SU-DHL-6 (cell line): ENCODE data around the gene EML2.

Experiments used
- EZH2phosphoT487 ChIP-seq: fragments of 200-600 bp; sonication (generic), shearing (Covaris generic); conservative IDR thresholded peaks from 2 replicates; pipeline ENCODE4 v1.6.1; 2018; ENCODE audit warnings: mild to moderate bottlenecking, antibody characterized with exemption, low read length, moderate library complexity, mixed read lengths
- TF ChIP-seq, protein P1 (sequence below): fragments of 200-600 bp; sonication (generic); IDR thresholded peaks from one replicate; pipeline ENCODE4 v1.5.1; 2017; ENCODE audit warnings: antibody characterized with exemption, mild to moderate bottlenecking, low read length, moderate library complexity; ENCODE audit not compliant: insufficient read depth, poor library complexity, severe bottlenecking

GRCh38 chr19:45682908-45683307 is 43.7 kb upstream of the EML2 start:
- TF ChIP-seq, protein P1, sequence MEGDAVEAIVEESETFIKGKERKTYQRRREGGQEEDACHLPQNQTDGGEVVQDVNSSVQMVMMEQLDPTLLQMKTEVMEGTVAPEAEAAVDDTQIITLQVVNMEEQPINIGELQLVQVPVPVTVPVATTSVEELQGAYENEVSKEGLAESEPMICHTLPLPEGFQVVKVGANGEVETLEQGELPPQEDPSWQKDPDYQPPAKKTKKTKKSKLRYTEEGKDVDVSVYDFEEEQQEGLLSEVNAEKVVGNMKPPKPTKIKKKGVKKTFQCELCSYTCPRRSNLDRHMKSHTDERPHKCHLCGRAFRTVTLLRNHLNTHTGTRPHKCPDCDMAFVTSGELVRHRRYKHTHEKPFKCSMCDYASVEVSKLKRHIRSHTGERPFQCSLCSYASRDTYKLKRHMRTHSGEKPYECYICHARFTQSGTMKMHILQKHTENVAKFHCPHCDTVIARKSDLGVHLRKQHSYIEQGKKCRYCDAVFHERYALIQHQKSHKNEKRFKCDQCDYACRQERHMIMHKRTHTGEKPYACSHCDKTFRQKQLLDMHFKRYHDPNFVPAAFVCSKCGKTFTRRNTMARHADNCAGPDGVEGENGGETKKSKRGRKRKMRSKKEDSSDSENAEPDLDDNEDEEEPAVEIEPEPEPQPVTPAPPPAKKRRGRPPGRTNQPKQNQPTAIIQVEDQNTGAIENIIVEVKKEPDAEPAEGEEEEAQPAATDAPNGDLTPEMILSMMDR = no peak
- no peak for TF ChIP-seq EZH2phosphoT487
